ENCODE measurements around the gene CSNK1G2.

CSNK1G2 gene

GRCh38 chr19:1992759-1993260, 51.8 kb downstream of the CSNK1G2 start:
- TF ChIP-seq, protein P1, sequence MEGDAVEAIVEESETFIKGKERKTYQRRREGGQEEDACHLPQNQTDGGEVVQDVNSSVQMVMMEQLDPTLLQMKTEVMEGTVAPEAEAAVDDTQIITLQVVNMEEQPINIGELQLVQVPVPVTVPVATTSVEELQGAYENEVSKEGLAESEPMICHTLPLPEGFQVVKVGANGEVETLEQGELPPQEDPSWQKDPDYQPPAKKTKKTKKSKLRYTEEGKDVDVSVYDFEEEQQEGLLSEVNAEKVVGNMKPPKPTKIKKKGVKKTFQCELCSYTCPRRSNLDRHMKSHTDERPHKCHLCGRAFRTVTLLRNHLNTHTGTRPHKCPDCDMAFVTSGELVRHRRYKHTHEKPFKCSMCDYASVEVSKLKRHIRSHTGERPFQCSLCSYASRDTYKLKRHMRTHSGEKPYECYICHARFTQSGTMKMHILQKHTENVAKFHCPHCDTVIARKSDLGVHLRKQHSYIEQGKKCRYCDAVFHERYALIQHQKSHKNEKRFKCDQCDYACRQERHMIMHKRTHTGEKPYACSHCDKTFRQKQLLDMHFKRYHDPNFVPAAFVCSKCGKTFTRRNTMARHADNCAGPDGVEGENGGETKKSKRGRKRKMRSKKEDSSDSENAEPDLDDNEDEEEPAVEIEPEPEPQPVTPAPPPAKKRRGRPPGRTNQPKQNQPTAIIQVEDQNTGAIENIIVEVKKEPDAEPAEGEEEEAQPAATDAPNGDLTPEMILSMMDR (conservative IDR thresholded peaks at IDR 0.05) = no peak
- no peak overlapping the region for H3K27ac ChIP-seq

DNA sequence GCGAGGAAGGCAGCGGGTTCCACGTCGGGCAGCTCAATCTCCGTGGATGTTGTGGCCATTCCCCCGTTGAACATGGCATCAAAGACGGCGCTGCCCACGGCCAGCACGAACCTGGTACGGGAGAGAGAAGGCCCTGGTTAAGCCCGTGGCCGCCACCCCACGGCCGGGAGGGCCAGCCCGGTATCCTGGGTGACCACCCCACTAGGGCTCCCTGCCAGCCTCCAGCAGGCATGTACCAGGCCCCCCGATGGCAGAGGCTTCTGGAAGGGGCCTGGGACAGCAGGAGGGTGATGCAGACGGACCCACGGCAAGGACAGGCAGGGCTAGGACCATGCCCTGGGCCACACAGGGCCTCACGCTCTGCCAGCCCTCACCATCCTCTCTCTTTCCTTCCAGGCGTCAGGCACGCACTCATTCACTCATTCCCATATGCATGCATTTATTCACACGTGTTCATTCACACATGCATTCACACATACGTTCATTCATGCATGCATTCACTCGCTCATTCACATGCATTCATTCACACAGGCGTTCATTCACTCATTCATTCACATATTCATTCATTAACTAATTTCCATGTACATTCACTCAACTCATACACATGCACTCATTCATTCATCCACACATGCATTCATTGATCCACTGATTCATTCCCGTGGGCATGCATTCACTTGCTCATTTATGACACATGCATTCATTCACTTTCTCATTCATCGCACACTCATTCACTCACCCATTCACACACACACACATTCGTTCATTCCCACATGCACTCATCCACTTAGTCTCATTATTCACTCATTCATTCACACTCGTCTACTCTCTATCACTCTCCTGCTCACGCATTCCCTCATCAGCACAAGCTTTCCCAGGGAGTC, 56.6 kb downstream of the CSNK1G2 start:
- TF ChIP-seq, protein P1 (conservative IDR thresholded peaks at IDR 0.05) = no peak
- H3K27ac ChIP-seq = no peak overlapping the region

- TF ChIP-seq, protein P1 (conservative IDR thresholded peaks at IDR 0.05) = no peak
- no peak overlapping the region for H3K27ac ChIP-seq
Measured at GRCh38 chr19:1998712-1999708, 58.0 kb downstream of the CSNK1G2 start.

DNA sequence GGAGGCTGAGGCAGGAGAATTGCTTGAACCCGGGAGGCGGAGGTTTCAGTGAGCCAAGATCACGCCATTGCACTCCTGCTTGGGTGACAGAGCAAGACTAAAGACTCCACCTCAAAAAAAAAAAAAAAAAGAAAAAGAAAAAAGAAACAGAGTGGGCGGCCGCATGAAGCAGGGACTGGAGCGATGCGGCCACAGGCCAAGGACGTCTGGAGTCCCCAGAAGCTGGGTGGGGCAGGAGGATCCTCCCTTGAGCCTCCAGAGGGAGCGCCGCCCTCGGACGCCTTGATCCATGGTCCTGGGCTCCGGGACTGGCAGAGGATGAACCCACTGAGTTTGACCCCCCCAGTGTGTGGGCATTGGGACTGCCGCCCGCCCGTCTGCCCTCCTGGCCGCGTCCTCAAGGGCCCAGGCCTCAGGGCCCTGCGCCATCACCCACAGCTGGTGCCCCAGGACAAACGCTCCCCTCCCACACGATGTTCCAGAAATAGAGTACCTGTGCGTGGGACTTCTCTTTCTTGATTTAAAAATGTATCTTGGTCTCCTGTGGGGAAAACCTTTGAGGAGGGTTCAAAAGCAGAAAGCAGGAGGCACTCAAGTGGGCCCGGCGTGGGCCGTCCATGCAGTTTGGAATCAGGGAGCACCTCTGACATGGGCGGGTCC, 59.0 kb downstream of the CSNK1G2 start:
- no peak overlapping the region for H3K27ac ChIP-seq
- TF ChIP-seq, protein P1 (conservative IDR thresholded peaks at IDR 0.05) = no peak

GRCh38 chr19:2003874-2004273, 62.9 kb downstream of the CSNK1G2 start:
- TF ChIP-seq, protein P1 (conservative IDR thresholded peaks at IDR 0.05) = no peak

DNA sequence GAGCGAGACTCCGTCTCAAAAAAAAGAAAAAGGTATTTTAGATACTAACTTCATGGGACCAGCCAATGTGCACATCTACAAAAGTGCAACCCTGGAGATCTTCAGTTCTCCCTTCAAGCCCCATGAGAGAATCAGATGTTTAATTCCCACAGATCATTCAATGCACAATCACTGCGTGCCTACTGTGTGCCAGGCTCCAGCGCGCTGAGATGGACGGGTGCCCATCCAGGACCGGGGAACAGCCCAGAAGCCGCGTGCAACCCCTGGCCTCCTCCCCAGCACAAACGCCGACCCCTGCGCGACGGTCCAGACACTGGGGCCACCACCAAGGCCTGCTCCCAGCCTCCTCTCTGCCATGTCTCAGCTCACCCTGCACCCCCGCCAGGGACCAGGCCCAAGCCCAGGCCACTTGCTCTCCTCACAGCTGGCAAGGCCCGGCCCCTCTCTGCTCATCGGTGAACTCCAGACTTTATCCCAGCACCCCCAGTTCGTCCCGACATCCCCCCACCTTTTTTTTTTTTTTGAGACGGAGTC, 69.2 kb downstream of the CSNK1G2 start:
- TF ChIP-seq, protein P1 (conservative IDR thresholded peaks at IDR 0.05) = no peak
- H3K27ac ChIP-seq = no peak overlapping the region

More at GRCh38 chr19:2003874-2004273, 62.9 kb downstream of the CSNK1G2 start:
- no peak overlapping the region for H3K27ac ChIP-seq
